ENCODE measurements around the gene TMEM259. TPM values are rescaled to one million over a fixed set of nuclear protein-coding genes. Genes with fewer than 3 reads are reported as not detected.
"Not testable (repeated sequence)": the region's sequence is repeated elsewhere in the genome, so short reads cannot be mapped to it uniquely, and the experiment has no call there.

Gene TMEM259
- total RNA-seq, 1 experiment from 2014 or later: 155 TPM

- Histone ChIP-seq H3K4me1 (replicated peaks; ENCODE audit: insufficient read depth) (peaks cover 9% of the 10 kb centered on the region; the same call in 1 of the 2 replicates), H3K79me2 (ENCODE audit: low read depth) (peaks cover 29% of the 10 kb centered on the region), H3K27ac (peak overlapping the region; percentile 32; the same call in 1 of the 2 replicates), H4K20me1 (ENCODE audit: insufficient read depth) (peaks cover 5% of the 10 kb centered on the region; the same call in 1 of the 2 replicates), H3K9me3 (ENCODE audit: insufficient read depth, low read depth) (no peaks in the 10 kb centered on the region), H2AFZ (no peak overlapping the region), H3K27me3 (ENCODE audit: insufficient read depth, low read depth) (no peaks in the 10 kb centered on the region), H3K9me2 (ENCODE audit: insufficient read depth) (no peaks in the 10 kb centered on the region), H3K36me3 (ENCODE audit: low read depth) (no peaks in the 10 kb centered on the region), H3K4me2 (peak overlapping the region; percentile 96), H3F3A (ENCODE audit: insufficient read depth, low read depth) (peaks cover 30% of the 10 kb centered on the region), H3K4me3 (peak overlapping the region; percentile 91)
- CTCF ChIA-PET: interaction anchor here (0.7 kb wide), 1 partner anchor 216 kb away, joined by 3 read pairs; no protein-coding TSS in a partner anchor
- TF ChIP-seq EZH2 (IDR thresholded peaks at IDR 0.05; ENCODE audit: low read depth) (no peak), CTCF (conservative IDR thresholded peaks at IDR 0.05) (no peak)
- DNase-seq: no peak
- no TSS peak for BruUV-seq (replicated peaks)
- intact Hi-C loops (cut with micrococcal nuclease; ENCODE audit: unreplicated experiment): no loop called here
- POLR2A ChIA-PET (ENCODE audit: unreplicated experiment): interaction anchor here (0.7 kb wide), 1 partner anchor 12 kb away, joined by 5 read pairs; the partner anchor contains the start of gene ABCA7
Measured at GRCh38 chr19:1027650-1028061, 6.7 kb upstream of the TMEM259 start.

GRCh38 chr19:1026783-1027649, 6.1 kb upstream of the TMEM259 start:
- Histone ChIP-seq H4K20me1 (ENCODE audit: insufficient read depth) (peaks cover 5% of the 10 kb centered on the region; the same call in 1 of the 2 replicates), H3K27me3 (ENCODE audit: insufficient read depth, low read depth) (no peaks in the 10 kb centered on the region), H3K9me2 (ENCODE audit: insufficient read depth) (no peaks in the 10 kb centered on the region), H3K27ac (peak overlapping the region; percentile 30; the same call in 1 of the 2 replicates), H3K4me3 (peak overlapping the region; percentile 91), H3K79me2 (ENCODE audit: low read depth) (peaks cover 29% of the 10 kb centered on the region), H3K4me1 (replicated peaks; ENCODE audit: insufficient read depth) (peaks cover 9% of the 10 kb centered on the region; the same call in 1 of the 2 replicates), H3K9me3 (ENCODE audit: insufficient read depth, low read depth) (no peaks in the 10 kb centered on the region), H2AFZ (peak overlapping the region; percentile 80; the same call in 1 of the 2 replicates), H3K4me2 (peak overlapping the region; percentile 96), H3F3A (ENCODE audit: insufficient read depth, low read depth) (peaks cover 36% of the 10 kb centered on the region), H3K36me3 (ENCODE audit: low read depth) (no peaks in the 10 kb centered on the region)
- TF ChIP-seq CTCF (conservative IDR thresholded peaks at IDR 0.05): no peak
- no peak for TF ChIP-seq EZH2 (IDR thresholded peaks at IDR 0.05; ENCODE audit: low read depth)
- intact Hi-C loops (cut with micrococcal nuclease; ENCODE audit: unreplicated experiment): no loop called here
- ChIA-PET CTCF (interaction anchor here (0.7 kb wide), 1 partner anchor 217 kb away, joined by 3 read pairs; no protein-coding TSS in a partner anchor), POLR2A (ENCODE audit: unreplicated experiment) (interaction anchor here (0.5 to 1.5 kb wide), 7 partner anchors 10 to 239 kb away, joined by 3 to 17 read pairs (median 6); partner anchors contain the start of gene ABCA7)
- BruUV-seq (replicated peaks): TSS peak; percentile 85
- peak in 1 of 2 experiments; percentile 34 for DNase-seq

GRCh38 chr19:1025960-1026782, 5.2 kb upstream of the TMEM259 start, which contains the start of gene CNN2:
Gene CNN2 (plus strand): TSS chr19:1026608. CDS start chr19:1026662, 54 bp downstream.
- H3K9me3 ChIP-seq (ENCODE audit: insufficient read depth, low read depth): no peaks in the 10 kb centered on the region
- H3K79me2 ChIP-seq (ENCODE audit: low read depth): peaks cover 29% of the 10 kb centered on the region
- peaks cover 5% of the 10 kb centered on the region; the same call in 1 of the 2 replicates for H4K20me1 ChIP-seq (ENCODE audit: insufficient read depth)
- no peaks in the 10 kb centered on the region for H3K9me2 ChIP-seq (ENCODE audit: insufficient read depth)
- peak within 1 kb of the TSS; percentile 80 for H2AFZ ChIP-seq
- POLR2A ChIA-PET (ENCODE audit: unreplicated experiment): interaction anchor here (0.5 to 1.5 kb wide), 8 partner anchors 9 to 240 kb away, joined by 3 to 17 read pairs (median 6); partner anchors contain the start of gene ABCA7
- no peaks in the 10 kb centered on the region for H3K36me3 ChIP-seq (ENCODE audit: low read depth)
- H3K4me2 ChIP-seq: peak within 1 kb of the TSS; percentile 96
- BruUV-seq (replicated peaks): TSS peak; percentile 42
- DNase-seq: peak in 1 of 2 experiments; percentile 75
- peaks cover 40% of the 10 kb centered on the region for H3F3A ChIP-seq (ENCODE audit: insufficient read depth, low read depth)
- peak within 1 kb of the TSS; percentile 91 for H3K4me3 ChIP-seq
- CTCF ChIA-PET: no interaction called here
- H3K27ac ChIP-seq: peak within 1 kb of the TSS; percentile 32; the same call in 1 of the 2 replicates
- intact Hi-C loops (cut with micrococcal nuclease; ENCODE audit: unreplicated experiment): no loop called here
- H3K4me1 ChIP-seq (replicated peaks; ENCODE audit: insufficient read depth): peaks cover 9% of the 10 kb centered on the region; the same call in 1 of the 2 replicates
- TF ChIP-seq CTCF (conservative IDR thresholded peaks at IDR 0.05) (no peak), EZH2 (IDR thresholded peaks at IDR 0.05; ENCODE audit: low read depth) (no peak)
- H3K27me3 ChIP-seq (ENCODE audit: insufficient read depth, low read depth): no peaks in the 10 kb centered on the region

- peaks cover 40% of the 10 kb centered on the region for H3F3A ChIP-seq (ENCODE audit: insufficient read depth, low read depth)
- POLR2A ChIA-PET (ENCODE audit: unreplicated experiment); BruUV-seq (replicated peaks); H3K4me2 ChIP-seq; H4K20me1 ChIP-seq (ENCODE audit: insufficient read depth); H3K27me3 ChIP-seq (ENCODE audit: insufficient read depth, low read depth); H3K4me1 ChIP-seq (replicated peaks; ENCODE audit: insufficient read depth); H3K27ac ChIP-seq; H2AFZ ChIP-seq; H3K9me3 ChIP-seq (ENCODE audit: insufficient read depth, low read depth); intact Hi-C loops (cut with micrococcal nuclease; ENCODE audit: unreplicated experiment); H3K36me3 ChIP-seq (ENCODE audit: low read depth); H3K9me2 ChIP-seq (ENCODE audit: insufficient read depth); DNase-seq; H3K4me3 ChIP-seq: not testable (repeated sequence)
- CTCF ChIA-PET: interaction anchor here (0.6 kb wide), 1 partner anchor 142 kb away, joined by 5 read pairs; no protein-coding TSS in a partner anchor
- H3K79me2 ChIP-seq (ENCODE audit: low read depth): peaks cover 36% of the 10 kb centered on the region
Measured at GRCh38 chr19:1025080-1025479, 4.2 kb upstream of the TMEM259 start.
